Right atrium auricular region (tissue), 2 donors: ENCODE data around the gene CSTF2. TPM values are rescaled to one million over a fixed set of nuclear protein-coding genes. Genes with fewer than 3 reads are reported as not detected.

Experiments
- DNase-seq: peaks from one replicate; pipeline ENCODE4 v3.0.0-alpha.2; 2019; ENCODE audit warnings: low spot score
- H3K27ac ChIP-seq, 2 donors: fragments of 200-600 bp; sonication (generic); 1 replicate in 1 of 2; 2 replicates in 1 of 2; pipeline ENCODE4 v1.5.1; 2016 to 2019
- H3K27me3 ChIP-seq, 2 donors: fragments of 200-600 bp; sonication (generic); one replicate each; pipeline versions ENCODE4 v1.5.1 to v1.6.0; 2017 to 2019
- H3K36me3 ChIP-seq: fragments of 200-600 bp; sonication (generic); one replicate; pipeline ENCODE4 v1.5.1; 2016
- H3K4me1 ChIP-seq, 2 donors: fragments of 200-600 bp; sonication (generic); one replicate each; pipeline versions ENCODE4 v1.5.1 to v1.6.0; 2017 to 2019
- H3K4me3 ChIP-seq, 2 donors: fragments of 200-600 bp; sonication (generic); 1 replicate in 1 of 2; 2 replicates in 1 of 2; pipeline ENCODE4 v1.5.1; 2017 to 2019; ENCODE audit warnings: mild to moderate bottlenecking in 1 of 2, moderate library complexity in 1 of 2
- H3K9me3 ChIP-seq, 2 donors: fragments of 200-600 bp; sonication (generic); one replicate each; pipeline ENCODE4 v1.5.1; 2019
- total RNA-seq, 2 donors: library from RNA; depleted of rRNA; stranded (reverse); fragments of >200 nt; gene quantifications; one replicate each; pipeline ENCODE4 v1.1.0, GENCODE V29; 2016
- TF ChIP-seq, protein P1 (sequence below), 2 donors: fragments of 200-600 bp; sonication (generic); IDR thresholded peaks; one replicate each; pipeline ENCODE4 v1.5.1; 2019; ENCODE audit warnings: antibody characterized with exemption in 2 of 2

The CSTF2 gene
- total RNA-seq, 2 donors from 2014 or later, result 3.6 to 5.3 TPM

GRCh38 chrX:100874325-100874724, 54.1 kb downstream of the CSTF2 start, which contains the start of gene NOX1:
NOX1 (minus strand) TSS chrX:100874359; CDS start chrX:100874139, 220 bp downstream.
- H3K9me3 ChIP-seq, result no peaks in the 10 kb centered on the region
- TF ChIP-seq, protein P1, sequence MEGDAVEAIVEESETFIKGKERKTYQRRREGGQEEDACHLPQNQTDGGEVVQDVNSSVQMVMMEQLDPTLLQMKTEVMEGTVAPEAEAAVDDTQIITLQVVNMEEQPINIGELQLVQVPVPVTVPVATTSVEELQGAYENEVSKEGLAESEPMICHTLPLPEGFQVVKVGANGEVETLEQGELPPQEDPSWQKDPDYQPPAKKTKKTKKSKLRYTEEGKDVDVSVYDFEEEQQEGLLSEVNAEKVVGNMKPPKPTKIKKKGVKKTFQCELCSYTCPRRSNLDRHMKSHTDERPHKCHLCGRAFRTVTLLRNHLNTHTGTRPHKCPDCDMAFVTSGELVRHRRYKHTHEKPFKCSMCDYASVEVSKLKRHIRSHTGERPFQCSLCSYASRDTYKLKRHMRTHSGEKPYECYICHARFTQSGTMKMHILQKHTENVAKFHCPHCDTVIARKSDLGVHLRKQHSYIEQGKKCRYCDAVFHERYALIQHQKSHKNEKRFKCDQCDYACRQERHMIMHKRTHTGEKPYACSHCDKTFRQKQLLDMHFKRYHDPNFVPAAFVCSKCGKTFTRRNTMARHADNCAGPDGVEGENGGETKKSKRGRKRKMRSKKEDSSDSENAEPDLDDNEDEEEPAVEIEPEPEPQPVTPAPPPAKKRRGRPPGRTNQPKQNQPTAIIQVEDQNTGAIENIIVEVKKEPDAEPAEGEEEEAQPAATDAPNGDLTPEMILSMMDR (IDR thresholded peaks at IDR 0.05), result no peak
- H3K4me1 ChIP-seq, result no peaks in the 10 kb centered on the region
- H3K27ac ChIP-seq, result no peak within 1 kb of the TSS
- no peaks in the 10 kb centered on the region for H3K27me3 ChIP-seq
- no peak within 1 kb of the TSS for H3K4me3 ChIP-seq
- no peak for DNase-seq
- no peaks in the 10 kb centered on the region for H3K36me3 ChIP-seq

- TF ChIP-seq, protein P1 (IDR thresholded peaks at IDR 0.05), result no peak
- H3K27me3 ChIP-seq, result peaks cover 0 to 4% of the 10 kb centered on the region in 2 donors
- DNase-seq, result no peak
These were observed 60.2 kb downstream of the CSTF2 start for GRCh38 chrX:100880368-100880767.

GRCh38 chrX:100883654-100884053, 63.5 kb downstream of the CSTF2 start:
- Histone ChIP-seq H3K27me3 (peaks cover 0 to 4% of the 10 kb centered on the region in 2 donors), H3K27ac (no peak overlapping the region), H3K36me3 (no peaks in the 10 kb centered on the region), H3K9me3 (no peaks in the 10 kb centered on the region), H3K4me3 (no peak overlapping the region), H3K4me1 (no peaks in the 10 kb centered on the region)
- TF ChIP-seq, protein P1 (IDR thresholded peaks at IDR 0.05), result no peak
- DNase-seq, result no peak

More at GRCh38 chrX:100880368-100880767, 60.2 kb downstream of the CSTF2 start:
- Histone ChIP-seq H3K9me3 (no peaks in the 10 kb centered on the region), H3K36me3 (no peaks in the 10 kb centered on the region), H3K4me3 (no peak overlapping the region), H3K27ac (no peak overlapping the region), H3K4me1 (no peaks in the 10 kb centered on the region)

Other genes with a start within 250 kb of the CSTF2 start
- gene TNMD, start 235.5 kb upstream of the CSTF2 start, total RNA-seq, result 1 to 10 TPM in 1 of 2 donors, not detected in 1; 1.3 TPM
- gene TSPAN6, start 183.6 kb upstream of the CSTF2 start, total RNA-seq, result 10 to 100 TPM in 1 of 2 donors, 1 to 10 TPM in 1; 7.5 to 12.0 TPM
- 10 to 100 TPM; 14.9 to 15.3 TPM for gene SRPX2, start 176.2 kb upstream of the CSTF2 start, total RNA-seq
- gene SYTL4, start 88.3 kb upstream of the CSTF2 start, total RNA-seq, result 1 to 10 TPM; 3.2 to 4.8 TPM
- under 1 TPM in 1 of 2 donors, not detected in 1; 0.82 TPM for gene NOX1, start 54.0 kb downstream of the CSTF2 start, total RNA-seq
- gene XKRX, start 108.5 kb downstream of the CSTF2 start, total RNA-seq, result under 1 TPM in 1 of 2 donors, not detected in 1; 0.28 TPM
- gene ARL13A, start 149.3 kb downstream of the CSTF2 start, total RNA-seq, result not detected
- 10 to 100 TPM; 14.0 to 19.1 TPM for gene TRMT2B, start 231.7 kb downstream of the CSTF2 start, total RNA-seq